Measurements from ENCODE around the gene DGKH.
A peak's percentile ranks its signal among the peaks of the same experiment; 100 is the strongest.

Gene DGKH

DNA sequence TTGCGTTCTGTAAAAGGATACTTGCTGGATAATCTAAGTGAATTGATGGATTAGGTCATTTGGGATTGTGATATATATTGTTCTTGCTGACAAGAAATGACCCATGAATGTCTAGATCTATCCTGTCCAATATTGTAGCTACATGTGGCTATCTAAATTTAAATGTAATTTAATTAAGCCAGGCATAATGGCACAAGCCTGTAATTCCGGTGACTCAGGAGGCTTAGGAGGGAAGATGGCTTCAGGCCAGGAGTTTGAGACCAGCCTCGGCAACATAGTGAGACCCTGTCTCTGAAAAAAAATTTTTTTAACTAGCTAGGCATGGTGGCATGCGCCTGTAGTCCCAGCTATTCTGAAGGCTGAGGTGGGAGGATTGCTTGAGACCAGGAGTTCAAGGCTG, 184.2 kb downstream of the DGKH start:
- DNase-seq (ENCODE audit: low read depth), result no peak

DNA sequence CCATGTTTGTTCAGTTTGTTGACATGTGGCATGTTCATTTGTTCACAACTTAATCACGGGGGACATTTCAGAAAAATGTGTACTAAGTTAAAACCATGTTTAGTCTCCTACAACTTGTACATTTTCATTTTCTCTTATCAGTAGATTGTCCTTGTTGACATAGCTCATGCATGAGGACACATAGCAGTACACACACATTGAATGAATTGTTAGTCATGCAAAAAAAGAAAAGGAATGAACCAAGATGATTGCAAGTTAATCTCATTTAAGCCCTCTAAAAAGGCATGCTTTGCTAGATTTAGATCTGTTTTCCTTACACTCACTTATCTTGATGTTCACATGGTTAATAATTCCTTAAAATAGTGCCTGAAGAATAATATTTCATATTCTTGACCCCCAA, 185.3 kb downstream of the DGKH start:
- no peak for DNase-seq (ENCODE audit: low read depth)

DNA sequence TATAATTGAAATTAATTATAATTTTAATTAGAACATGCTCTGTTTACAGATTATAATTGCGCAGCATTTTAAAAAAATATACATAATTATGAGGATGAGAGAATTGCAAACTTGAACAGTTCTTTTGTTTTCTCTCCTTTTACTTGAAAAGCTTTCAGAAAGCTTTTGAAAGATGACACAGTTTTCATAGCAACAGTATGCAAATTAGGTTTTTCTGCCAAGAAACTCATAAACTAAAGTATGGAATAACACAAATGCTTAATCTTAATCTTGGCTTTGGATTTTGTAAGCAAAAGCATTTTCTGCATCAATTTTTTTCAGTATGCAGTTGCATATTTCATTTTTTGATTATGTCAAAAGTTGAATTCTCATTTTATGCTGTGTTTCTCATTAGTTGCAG, 190.7 kb downstream of the DGKH start:
- no peak for DNase-seq (ENCODE audit: low read depth)

DNA sequence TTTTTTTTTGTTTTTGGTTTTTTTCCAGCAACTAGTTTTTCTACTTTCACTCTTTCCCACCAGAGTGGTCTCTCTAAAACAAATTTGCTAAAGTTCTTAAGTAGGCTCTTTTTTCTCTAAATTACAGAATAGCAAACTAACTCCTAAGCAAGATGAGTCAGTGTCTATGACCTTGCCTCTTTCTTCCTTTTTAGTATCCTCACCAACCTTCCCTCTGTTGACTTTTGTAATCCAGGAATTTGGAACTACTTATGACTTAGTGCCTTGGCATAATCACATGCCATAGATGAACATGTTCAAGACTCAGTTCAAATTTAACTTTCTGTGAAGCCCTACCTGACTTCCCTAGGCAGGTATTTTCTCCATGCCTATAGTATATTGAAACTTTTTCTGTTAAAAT, 191.2 kb downstream of the DGKH start:
- DNase-seq (ENCODE audit: low read depth), result no peak

DNA sequence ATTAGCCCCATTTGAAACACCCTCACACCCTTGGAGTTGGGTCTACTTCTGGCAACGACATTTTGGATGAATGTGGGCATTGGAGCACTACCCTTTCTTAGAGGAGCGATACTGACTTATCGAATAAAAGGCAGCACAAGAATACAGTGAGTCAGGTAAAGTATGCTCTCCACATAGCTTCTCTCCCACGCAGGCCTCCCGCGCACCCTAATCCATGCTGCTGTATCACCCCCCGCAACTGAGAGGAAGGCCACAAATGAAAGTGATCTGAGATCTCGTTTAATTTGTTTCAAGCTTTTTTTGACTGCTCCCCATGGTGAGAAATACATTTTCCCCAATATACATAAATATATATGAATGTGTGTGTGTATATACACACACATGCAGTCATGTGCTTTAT, 198.1 kb downstream of the DGKH start:
- DNase-seq (ENCODE audit: low read depth), result no peak

DNA sequence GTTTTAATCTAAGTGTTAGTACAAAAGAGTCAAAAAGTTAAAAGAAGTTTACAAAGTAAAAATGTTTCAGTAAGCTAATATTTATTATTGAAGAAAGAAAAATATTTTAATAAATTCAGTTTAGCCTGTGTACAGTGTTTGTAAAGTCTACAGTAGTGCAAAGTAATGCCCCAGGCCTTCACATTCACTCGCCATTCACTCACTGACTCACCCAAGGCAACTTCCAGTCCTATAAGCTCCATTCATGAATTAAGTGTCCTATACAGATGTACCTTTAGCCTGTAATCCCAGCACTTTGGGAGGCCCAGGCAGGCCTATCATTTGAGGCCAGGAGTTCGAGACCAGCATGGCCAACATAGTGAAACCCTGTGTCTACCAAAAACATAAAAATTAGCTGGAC, 199.4 kb downstream of the DGKH start:
- no peak for DNase-seq (ENCODE audit: low read depth)

DNA sequence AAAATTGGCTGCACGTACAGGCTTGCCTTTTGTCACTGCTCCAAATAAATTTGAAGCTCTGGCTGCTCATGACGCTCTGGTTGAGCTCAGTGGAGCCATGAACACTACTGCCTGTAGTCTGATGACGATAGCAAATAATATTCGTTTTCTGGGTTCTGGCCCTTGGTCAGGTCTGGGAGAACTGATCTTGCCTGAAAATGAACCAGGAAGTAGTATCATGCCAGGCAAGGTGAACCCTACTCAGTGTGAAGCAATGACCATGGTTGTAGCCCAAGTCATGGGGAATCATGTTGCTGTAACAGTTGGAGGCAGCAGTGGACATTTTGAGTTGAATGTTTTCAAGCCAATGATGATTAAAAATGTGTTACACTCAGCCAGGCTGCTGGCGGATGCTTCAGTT, 207.4 kb downstream of the DGKH start:
- DNase-seq (ENCODE audit: low read depth), result no peak

DNA sequence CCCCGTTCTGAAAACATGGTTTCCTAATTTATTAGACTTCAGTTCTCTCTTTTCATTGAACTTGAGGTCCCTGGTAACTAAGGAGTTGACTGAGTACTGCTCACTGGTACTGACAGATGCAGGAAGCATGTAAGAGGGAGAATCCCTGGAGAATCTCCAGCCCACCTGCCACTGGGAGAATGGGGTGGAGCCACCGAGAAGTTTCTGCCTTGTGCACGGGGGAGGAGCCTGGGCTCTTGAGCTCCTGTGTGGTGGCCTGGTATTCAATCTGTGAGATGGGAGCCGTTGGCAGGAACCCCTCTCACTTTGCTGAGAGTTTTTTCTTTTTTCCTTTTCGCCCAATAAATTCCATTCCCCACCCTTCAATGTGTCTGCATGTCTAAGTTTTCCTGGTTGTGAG, 210.3 kb downstream of the DGKH start:
- DNase-seq (ENCODE audit: low read depth), result no peak

DNA sequence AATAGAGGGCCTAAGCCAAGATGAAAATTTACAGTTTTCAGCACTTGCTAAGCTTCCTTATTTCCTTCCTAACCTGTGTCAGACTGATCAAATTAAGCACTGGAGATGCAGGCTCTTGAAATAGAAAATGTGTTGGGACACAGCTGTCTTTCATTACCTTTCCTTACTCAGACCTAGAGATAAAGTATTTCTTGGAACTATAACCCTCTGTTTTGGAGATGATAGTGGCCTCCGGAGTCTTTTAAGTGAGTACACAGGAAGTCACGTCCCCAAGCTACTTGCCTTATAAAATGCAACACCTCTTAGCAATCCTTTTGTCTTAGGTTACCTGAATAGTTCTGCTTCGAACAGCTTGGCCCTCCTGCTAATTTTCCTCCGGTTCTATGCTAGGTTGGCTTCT, 211.1 kb downstream of the DGKH start:
- no peak for DNase-seq (ENCODE audit: low read depth)

DNA sequence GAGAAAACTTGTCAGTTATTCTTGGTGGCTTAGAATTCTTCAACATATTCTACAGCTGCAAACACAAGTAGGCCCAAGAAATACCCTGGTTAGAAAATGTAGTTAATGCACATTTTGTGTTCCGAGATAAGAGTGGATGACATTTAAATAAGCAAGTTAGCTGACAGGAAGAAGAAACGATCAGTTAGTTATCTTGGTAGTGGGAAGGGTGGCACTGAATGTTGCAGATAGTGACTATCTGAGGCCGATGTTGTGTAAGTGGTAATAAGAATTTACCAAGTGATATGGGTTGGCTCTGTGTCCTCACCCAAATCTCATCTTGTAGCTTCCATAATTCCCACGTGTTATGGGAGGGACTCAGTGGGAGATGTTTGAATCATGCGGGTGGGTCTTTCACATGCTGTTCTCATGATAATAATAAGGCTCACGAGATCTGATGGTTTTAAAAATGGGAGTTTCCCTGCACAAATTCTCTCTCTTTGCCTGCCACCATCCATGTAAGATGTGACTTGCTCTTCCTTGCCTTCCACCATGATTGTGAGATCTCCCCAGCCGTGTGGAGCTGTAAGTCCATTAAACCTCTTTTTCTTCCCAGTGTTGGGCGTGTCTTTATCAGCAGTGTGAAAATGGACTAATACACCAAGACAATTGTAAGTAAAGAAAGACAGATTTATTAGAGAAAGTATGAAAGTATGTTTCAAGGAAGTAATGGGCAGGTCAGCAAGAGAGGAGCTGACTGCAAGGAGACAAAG, 212.6 kb downstream of the DGKH start:
- DNase-seq (ENCODE audit: low read depth), result no peak

DNA sequence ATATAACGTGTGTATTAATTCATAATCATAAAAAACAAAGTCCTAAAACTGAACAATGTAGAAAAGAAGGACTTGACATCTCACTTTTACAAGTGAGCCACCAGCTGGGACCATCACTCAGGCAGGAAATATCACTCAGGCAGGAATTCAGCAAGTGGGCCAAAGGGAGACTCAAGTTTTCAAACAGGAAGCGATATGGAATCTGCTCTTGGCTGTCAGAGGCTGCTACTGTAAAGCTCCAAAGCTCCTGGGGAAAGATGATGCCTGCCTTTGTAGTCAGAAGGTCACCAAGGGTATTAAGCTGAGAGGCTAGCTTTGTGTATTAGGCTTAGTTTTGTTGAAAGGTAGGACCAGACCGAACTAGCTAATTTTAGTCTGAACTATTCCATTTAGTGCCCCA, 218.0 kb downstream of the DGKH start:
- no peak for DNase-seq (ENCODE audit: low read depth)

DNA sequence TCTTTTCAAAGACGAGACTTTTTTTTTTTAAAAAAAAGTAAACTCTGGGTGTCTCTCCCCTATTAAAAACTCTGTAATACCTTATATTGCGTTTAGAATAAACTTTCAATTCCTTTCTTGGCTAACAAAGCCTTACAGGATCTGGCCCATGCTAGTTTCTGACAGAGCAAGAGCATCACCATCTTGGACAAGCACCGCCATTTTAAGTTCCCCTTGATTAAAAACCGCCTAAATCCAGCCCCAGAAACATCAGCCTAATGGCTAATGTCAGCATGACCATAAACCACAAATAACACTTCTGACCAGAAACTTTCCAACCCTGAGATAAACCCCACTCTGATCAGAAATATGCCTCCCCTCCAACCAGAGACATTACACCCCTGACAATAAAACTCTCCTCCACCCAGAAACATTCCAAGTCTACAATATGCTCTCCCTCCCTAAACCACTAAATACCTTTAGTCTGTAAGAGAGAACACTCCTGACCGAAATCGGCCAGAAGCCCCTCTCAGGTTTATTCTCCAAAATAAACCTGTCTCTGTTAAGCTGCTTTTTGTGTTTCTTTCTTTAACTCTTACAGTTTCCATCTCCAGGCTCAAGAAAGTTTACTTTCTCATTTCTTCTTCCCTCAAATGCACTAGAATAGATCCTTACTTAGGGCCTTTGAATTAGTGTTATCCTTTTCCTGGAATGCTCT, 221.9 kb downstream of the DGKH start:
- DNase-seq (ENCODE audit: low read depth), result no peak

DNA sequence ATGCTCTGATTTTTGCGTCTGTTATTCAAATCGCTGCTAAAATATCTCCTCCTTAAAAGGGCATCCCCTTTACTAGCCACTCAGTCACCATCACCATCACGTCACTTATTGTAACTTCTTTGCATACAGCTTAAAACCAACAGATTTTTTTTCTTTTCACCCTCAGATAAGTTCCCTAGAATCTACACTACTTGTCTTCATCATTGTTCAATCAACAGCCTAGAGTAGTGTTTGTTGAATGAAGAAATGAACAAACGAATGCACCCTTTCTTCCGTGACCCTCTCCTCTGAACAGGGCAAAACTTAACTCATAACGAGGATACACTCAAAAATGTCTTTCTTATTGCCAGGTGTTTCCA, 222.4 kb downstream of the DGKH start:
- DNase-seq (ENCODE audit: low read depth), result no peak

DNA sequence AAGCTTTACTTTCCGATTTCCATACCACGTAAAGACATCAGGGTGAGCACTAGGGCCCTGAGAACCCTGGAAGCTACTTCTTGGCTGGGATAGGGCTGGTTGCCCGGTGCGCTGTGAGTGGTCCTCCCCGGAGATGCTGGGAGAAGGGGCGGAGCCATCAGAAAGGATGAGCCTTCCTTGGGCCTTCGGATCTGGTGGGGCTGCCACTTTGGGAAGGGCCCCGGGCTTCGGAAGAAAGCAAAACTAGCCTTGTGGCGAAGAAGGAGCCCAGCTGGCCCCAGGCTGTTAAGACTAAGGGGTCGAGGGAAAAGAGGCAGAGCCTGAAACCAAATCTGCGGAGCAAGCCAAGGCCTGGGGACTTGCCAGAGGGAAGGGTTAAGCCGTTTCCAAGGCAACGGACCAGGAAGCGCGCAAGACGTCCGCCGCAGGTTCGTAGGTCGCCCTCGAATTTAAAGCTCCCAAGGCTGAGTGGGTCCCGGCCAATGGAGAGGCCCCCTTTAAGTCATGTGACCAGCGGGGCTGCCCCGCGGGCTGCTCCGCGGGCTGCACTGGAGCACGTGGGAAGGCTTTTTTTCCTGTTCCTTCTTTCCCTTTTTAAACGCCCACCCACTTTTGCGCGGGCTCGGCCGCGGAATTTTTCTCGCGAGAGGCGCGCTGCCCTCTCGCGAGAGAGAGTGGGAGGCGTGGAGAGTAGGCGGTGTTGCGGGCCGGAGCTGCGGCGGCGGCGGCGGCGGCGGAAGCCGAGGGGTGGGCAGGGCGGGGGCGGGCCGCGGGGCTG, 223.1 kb downstream of the DGKH start:
- peak; percentile 81 for DNase-seq (ENCODE audit: low read depth)

DNA sequence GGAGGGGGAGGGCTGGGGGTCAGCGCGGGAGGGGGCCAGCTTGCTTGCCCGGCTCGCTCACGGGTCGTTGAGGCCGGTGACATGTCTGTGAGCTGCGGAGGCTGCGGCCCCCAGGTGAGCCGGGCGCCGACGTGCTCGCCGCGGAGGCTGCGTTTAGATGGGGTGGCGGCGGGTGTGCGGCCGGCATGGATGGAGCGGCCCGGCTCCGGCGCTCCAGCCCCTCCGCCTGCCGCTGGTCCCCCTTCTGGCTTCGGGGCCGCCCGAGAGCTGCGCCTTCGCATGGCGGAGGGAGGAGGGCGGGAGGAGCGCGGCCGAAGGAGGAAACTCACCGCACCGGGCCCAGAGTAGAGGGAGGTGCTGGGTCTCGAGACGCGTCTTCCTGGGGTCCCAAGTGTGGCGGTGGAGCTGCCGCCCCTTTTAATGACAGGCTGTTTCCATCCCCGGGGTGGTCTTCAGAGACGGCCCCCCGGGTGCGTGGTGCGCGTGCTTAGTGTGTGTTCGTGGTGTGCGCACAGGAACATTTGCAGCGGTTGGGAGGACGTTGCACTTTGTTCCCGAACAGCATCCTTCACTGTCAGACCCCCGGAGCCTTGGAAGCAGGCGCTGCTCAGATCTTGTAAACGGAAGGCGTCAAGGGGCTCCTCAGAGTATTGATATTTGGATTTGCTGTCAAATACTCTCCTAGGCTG, 223.8 kb downstream of the DGKH start, which contains the start of gene AKAP11:
TSS of gene AKAP11 (plus strand) at position 38 of the 689 bp plus-strand sequence. CDS start 14,197 bp downstream, outside the sequence.
- peak; percentile 27 for DNase-seq (ENCODE audit: low read depth)

DNA sequence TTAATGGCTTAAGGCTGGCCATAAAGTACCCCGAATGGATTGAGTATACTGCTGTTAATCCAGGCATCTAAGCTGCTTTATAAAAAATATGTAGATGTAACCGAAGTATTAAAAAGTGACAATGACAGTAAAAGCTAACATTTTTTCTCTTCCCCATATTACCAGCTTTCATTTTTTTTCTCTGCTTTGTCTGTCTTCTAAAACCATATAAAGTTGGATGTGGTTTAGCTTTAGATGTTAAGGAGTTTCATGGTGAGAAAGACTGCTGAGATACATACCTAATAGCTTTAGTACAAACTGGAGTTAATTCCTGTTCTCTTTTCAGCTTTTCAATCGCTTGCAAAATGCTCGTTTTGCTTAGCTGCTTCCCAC, 224.3 kb downstream of the DGKH start:
- no peak for DNase-seq (ENCODE audit: low read depth)

DNA sequence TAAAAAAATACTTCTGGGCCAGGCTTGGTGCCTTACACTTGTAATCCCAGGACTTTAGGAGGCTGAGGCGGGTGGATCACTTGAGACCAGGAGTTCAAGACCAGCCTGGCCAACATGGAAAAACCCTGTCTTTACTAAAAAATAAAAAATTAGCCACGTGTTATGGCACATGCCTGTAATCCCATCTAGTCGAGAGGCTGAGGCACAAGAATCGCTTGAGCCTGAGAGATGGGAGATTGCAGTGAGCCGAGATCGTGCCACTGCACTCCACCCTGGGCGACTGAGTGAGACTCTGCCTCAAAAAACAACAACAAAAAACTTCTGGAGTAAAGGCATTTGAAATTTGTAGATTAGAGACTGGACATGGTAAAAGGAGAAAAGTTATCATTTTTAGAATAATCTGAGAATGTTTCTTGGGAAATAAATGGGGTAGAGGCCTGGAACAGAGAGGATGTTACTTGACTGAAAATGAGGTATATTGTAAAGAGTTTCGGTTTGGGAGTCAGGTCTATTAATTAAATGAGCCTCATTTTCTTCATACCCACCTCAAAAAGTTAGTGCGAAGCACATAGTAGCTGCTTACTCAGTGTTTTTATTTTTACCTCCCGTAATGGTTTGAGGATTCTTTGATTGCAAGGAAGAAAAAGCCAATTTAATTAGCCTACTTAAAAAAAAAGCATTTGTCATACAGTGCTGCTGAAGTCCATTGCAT, 226.1 kb downstream of the DGKH start:
- DNase-seq (ENCODE audit: low read depth), result no peak

DNA sequence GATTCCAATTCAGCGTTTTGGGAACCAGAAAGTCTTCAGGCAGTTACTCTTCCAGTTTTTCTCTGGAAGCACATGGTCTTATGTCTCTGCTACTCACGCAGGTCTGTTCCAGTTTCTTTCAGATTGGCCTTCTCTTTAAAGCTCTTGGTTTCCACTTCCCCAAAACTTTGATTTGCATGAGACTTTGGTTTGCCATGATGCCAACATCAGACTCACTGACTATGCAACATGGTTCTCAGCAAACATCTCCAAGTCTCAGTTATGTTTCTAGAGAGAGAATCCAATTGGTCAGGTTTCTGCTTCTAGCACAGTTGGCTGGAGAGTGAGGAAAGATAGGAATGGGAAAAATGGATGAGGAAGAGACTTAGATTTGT, 226.6 kb downstream of the DGKH start:
- no peak for DNase-seq (ENCODE audit: low read depth)

DNA sequence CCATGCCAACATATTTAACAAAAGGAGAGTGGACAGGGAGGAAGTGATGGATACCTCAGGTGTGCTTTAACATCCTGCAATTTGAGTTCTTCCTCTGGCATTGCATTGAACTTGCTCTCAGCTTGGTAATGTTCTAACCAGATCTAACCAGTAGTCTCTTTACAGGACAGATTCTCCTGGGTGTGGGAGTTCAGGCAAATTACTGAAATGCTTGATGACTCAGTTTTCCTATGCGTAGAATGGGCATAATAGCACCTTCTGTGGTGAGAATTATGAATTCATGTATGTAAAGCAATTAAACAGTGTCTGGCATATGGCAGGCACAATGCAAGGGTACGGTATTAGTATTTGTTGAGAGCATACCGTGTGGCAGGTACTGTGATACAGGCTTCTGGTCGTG, 227.1 kb downstream of the DGKH start:
- no peak for DNase-seq (ENCODE audit: low read depth)

DNA sequence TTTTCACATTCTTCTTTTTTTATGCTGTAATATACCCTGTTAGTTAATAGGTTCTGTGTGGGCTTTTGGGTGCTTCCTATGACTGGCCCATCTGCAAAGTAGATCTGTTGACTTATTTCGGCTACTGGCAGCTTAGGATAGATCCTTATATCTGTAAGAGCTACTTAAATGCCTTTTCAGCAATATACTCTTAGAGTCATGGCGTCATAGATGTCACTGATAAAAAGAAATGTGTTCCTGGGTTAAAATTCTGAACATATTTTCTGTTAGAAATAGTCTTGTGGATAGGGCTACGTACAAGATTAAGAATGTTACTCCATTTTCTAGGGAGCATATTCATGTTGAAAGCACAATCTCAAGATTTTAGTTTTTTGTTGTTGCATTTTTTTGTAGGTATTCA, 228.2 kb downstream of the DGKH start:
- DNase-seq (ENCODE audit: low read depth), result no peak

DNA sequence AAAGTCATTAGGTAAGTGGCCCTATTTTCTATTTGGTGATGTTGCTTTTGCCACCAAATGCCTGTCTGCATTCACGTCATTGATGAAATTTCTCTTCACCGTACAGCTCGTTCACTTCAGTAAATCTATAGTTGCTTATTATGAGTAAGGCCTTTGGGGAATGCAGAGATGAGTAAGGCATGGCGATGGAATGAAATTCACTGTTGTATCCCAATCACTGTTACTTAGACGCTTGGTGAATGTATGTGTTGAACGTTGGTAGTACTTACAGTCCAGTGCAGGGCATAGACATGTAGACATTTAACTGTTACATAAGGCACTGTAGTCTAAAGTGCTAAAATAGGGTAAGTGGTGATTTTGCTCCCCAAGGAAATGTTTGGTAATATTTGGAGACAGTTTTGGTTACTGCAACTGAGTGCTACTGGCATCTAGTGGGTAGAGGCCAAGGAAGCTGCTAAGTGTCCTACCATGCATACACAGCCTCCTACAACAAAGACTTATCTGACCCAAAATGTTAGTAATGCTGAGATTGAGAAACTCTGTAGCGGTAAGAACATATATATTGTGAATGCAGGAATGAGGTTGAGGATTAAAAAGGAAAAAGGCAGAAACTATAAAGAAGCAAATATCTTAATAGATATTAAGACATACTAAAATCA, 229.3 kb downstream of the DGKH start:
- DNase-seq (ENCODE audit: low read depth), result no peak
